IPS DF 6.9 (cell line): Measurements from ENCODE around the gene MMAB.

Experiments
- DNase-seq: peaks from one replicate; pipeline ENCODE4 v3.0.0-alpha.2; 2013; ENCODE audit warnings: low read depth, low spot score
- H3K27ac ChIP-seq: one replicate; pipeline ENCODE4 v1.5.1; 2013; ENCODE audit warnings: low read length, control low read depth
- H3K27me3 ChIP-seq: 2 replicates; pipeline ENCODE4 v1.6.1; 2013; ENCODE audit warnings: mild to moderate bottlenecking, low read length; ENCODE audit not compliant: control insufficient read depth, insufficient read depth
- H3K36me3 ChIP-seq: 2 replicates; pipeline ENCODE4 v1.6.1; 2013; ENCODE audit warnings: low read length; ENCODE audit not compliant: control insufficient read depth, insufficient read depth
- H3K4me1 ChIP-seq: 2 replicates; pipeline ENCODE4 v1.6.1; 2013; ENCODE audit warnings: low read length; ENCODE audit not compliant: control insufficient read depth, insufficient read depth
- H3K4me3 ChIP-seq: 2 replicates; pipeline ENCODE4 v1.5.1; 2013; ENCODE audit warnings: mild to moderate bottlenecking, low read length
- H3K9me3 ChIP-seq: 2 replicates; pipeline ENCODE4 v1.6.1; 2013; ENCODE audit warnings: low read length, inconsistent platforms; ENCODE audit not compliant: control insufficient read depth, insufficient read depth
- WGBS: extraction: QIAGEN DNeasy Blood & Tissue Kit; methylation state at CpG from one replicate; pipeline ENCODE4 v1.1.7; 2013; ENCODE audit warnings: mixed read lengths, missing lambda C conversion rate; ENCODE audit not compliant: insufficient read length, insufficient coverage; 5-methylcytosine and 5-hydroxymethylcytosine counted together

Gene MMAB

GRCh38 chr12:109586385-109587296, 13.3 kb upstream of the MMAB start:
- Histone ChIP-seq H3K36me3 (peaks cover 20% of the 10 kb centered on the region), H3K9me3 (no peaks in the 10 kb centered on the region), H3K4me3 (no peak overlapping the region), H3K27ac (no peak overlapping the region), H3K4me1 (no peaks in the 10 kb centered on the region), H3K27me3 (no peaks in the 10 kb centered on the region)
- no CpG with 5 or more reads among the region's 10 CpGs for WGBS
- no peak for DNase-seq

- no CpG with 5 or more reads among the region's 2 CpGs for WGBS
- H3K36me3 ChIP-seq = peaks cover 30% of the 10 kb centered on the region
Measured at GRCh38 chr12:109583733-109584132, 10.4 kb upstream of the MMAB start.

GRCh38 chr12:109582636-109583035, 9.3 kb upstream of the MMAB start:
- Histone ChIP-seq H3K4me1 (no peaks in the 10 kb centered on the region), H3K27me3 (no peaks in the 10 kb centered on the region), H3K4me3 (no peak overlapping the region), H3K9me3 (no peaks in the 10 kb centered on the region), H3K27ac (no peak overlapping the region), H3K36me3 (peaks cover 33% of the 10 kb centered on the region)
- no CpG with 5 or more reads among the region's 5 CpGs for WGBS
- DNase-seq = no peak

More at GRCh38 chr12:109583733-109584132, 10.4 kb upstream of the MMAB start:
- Histone ChIP-seq H3K9me3 (no peaks in the 10 kb centered on the region), H3K27me3 (no peaks in the 10 kb centered on the region), H3K4me1 (no peaks in the 10 kb centered on the region), H3K27ac (no peak overlapping the region), H3K4me3 (no peak overlapping the region)
- no peak for DNase-seq

GRCh38 chr12:109581856-109582255, 8.6 kb upstream of the MMAB start:
- DNase-seq = no peak
- H3K9me3 ChIP-seq = no peaks in the 10 kb centered on the region
- WGBS = no CpG with 5 or more reads among the region's 8 CpGs
- no peaks in the 10 kb centered on the region for H3K27me3 ChIP-seq
- no peak overlapping the region for H3K4me3 ChIP-seq
- H3K27ac ChIP-seq = no peak overlapping the region
- H3K4me1 ChIP-seq = no peaks in the 10 kb centered on the region
- peaks cover 35% of the 10 kb centered on the region for H3K36me3 ChIP-seq

- no CpG with 5 or more reads among the region's 18 CpGs for WGBS
- Histone ChIP-seq H3K4me3 (no peak overlapping the region), H3K27me3 (no peaks in the 10 kb centered on the region), H3K36me3 (peaks cover 32% of the 10 kb centered on the region), H3K4me1 (no peaks in the 10 kb centered on the region), H3K9me3 (no peaks in the 10 kb centered on the region), H3K27ac (no peak overlapping the region)
- no peak for DNase-seq
Measured at GRCh38 chr12:109581334-109581691, 8.0 kb upstream of the MMAB start.

- WGBS = no CpG with 5 or more reads among the region's 13 CpGs
- H3K27me3 ChIP-seq = no peaks in the 10 kb centered on the region
- no peaks in the 10 kb centered on the region for H3K4me1 ChIP-seq
- H3K4me3 ChIP-seq = no peak overlapping the region
- DNase-seq = no peak
- no peak overlapping the region for H3K27ac ChIP-seq
- H3K9me3 ChIP-seq = no peaks in the 10 kb centered on the region
- peaks cover 34% of the 10 kb centered on the region for H3K36me3 ChIP-seq
Measured at GRCh38 chr12:109580684-109581333, 7.5 kb upstream of the MMAB start.

GRCh38 chr12:109580272-109580671, 7.0 kb upstream of the MMAB start:
- no CpG with 5 or more reads among the region's 8 CpGs for WGBS
- H3K9me3 ChIP-seq = no peaks in the 10 kb centered on the region
- H3K4me1 ChIP-seq = no peaks in the 10 kb centered on the region
- H3K27ac ChIP-seq = no peak overlapping the region
- no peak overlapping the region for H3K4me3 ChIP-seq
- H3K27me3 ChIP-seq = no peaks in the 10 kb centered on the region
- no peak for DNase-seq
- H3K36me3 ChIP-seq = peaks cover 35% of the 10 kb centered on the region

GRCh38 chr12:109579639-109580038, 6.3 kb upstream of the MMAB start:
- H3K27me3 ChIP-seq = no peaks in the 10 kb centered on the region
- no CpG with 5 or more reads among the region's 7 CpGs for WGBS
- H3K36me3 ChIP-seq = peaks cover 35% of the 10 kb centered on the region
- no peak overlapping the region for H3K4me3 ChIP-seq
- no peak for DNase-seq
- no peaks in the 10 kb centered on the region for H3K9me3 ChIP-seq
- no peaks in the 10 kb centered on the region for H3K4me1 ChIP-seq
- no peak overlapping the region for H3K27ac ChIP-seq

- Histone ChIP-seq H3K4me1 (no peaks in the 10 kb centered on the region), H3K27ac (no peak overlapping the region), H3K36me3 (peaks cover 33% of the 10 kb centered on the region), H3K27me3 (no peaks in the 10 kb centered on the region), H3K4me3 (no peak overlapping the region), H3K9me3 (no peaks in the 10 kb centered on the region)
- DNase-seq = no peak
- WGBS = no CpG with 5 or more reads among the region's 8 CpGs
Measured at GRCh38 chr12:109578330-109578927, 5.1 kb upstream of the MMAB start.

- H3K36me3 ChIP-seq = peaks cover 33% of the 10 kb centered on the region
- no peak overlapping the region for H3K27ac ChIP-seq
- no peaks in the 10 kb centered on the region; the same call in 1 of the 2 replicates for H3K27me3 ChIP-seq
- no peaks in the 10 kb centered on the region for H3K4me1 ChIP-seq
- no peak for DNase-seq
- WGBS = no CpG with 5 or more reads among the region's 1 CpG
- H3K9me3 ChIP-seq = no peaks in the 10 kb centered on the region
- H3K4me3 ChIP-seq = no peak overlapping the region
Measured at GRCh38 chr12:109577311-109577710, 4.0 kb upstream of the MMAB start.
